Measurements from ENCODE around the gene CALCOCO1.
"Not testable (repeated sequence)": the region's sequence is repeated elsewhere in the genome, so short reads cannot be mapped to it uniquely, and the experiment has no call there.

CALCOCO1 gene

GRCh38 chr12:53733051-53733806 lies 6.0 kb upstream of the CALCOCO1 start:
- DNase-seq = no peak

- DNase-seq = no peak
Observed at GRCh38 chr12:53729644-53730043, 2.4 kb upstream of the CALCOCO1 start.

- DNase-seq = no peak
Observed at GRCh38 chr12:53728206-53728605, 954 bp upstream of the CALCOCO1 start.

- no peak for DNase-seq
Observed at GRCh38 chr12:53726946-53727309, 324 bp downstream of the CALCOCO1 start.

GRCh38 chr12:53726341-53726740 lies 911 bp downstream of the CALCOCO1 start:
- no peak for DNase-seq

- no peak for DNase-seq
Observed at GRCh38 chr12:53725824-53726223, 1.4 kb downstream of the CALCOCO1 start.

- DNase-seq = no peak
Observed at GRCh38 chr12:53722450-53723041, 4.7 kb downstream of the CALCOCO1 start.

GRCh38 chr12:53720946-53721345 lies 6.3 kb downstream of the CALCOCO1 start:
- DNase-seq = no peak

GRCh38 chr12:53719649-53720048 lies 7.6 kb downstream of the CALCOCO1 start:
- no peak for DNase-seq

- DNase-seq = not testable (repeated sequence)
Observed at GRCh38 chr12:53718567-53718966, 8.7 kb downstream of the CALCOCO1 start.

GRCh38 chr12:53717319-53717718 lies 9.9 kb downstream of the CALCOCO1 start:
- DNase-seq = no peak

- DNase-seq = no peak
Observed at GRCh38 chr12:53714004-53714403, 13.2 kb downstream of the CALCOCO1 start.

- no peak for DNase-seq
Observed at GRCh38 chr12:53713516-53713915, 13.7 kb downstream of the CALCOCO1 start.

GRCh38 chr12:53712059-53712643 lies 15.1 kb downstream of the CALCOCO1 start:
- DNase-seq = no peak

GRCh38 chr12:53710091-53710490 lies 17.2 kb downstream of the CALCOCO1 start:
- no peak for DNase-seq

GRCh38 chr12:53709671-53710070 lies 17.6 kb downstream of the CALCOCO1 start:
- DNase-seq = no peak

- no peak for DNase-seq
Observed at GRCh38 chr12:53706080-53706479, 21.2 kb downstream of the CALCOCO1 start.

- no peak for DNase-seq
Observed at GRCh38 chr12:53703756-53704155, 23.5 kb downstream of the CALCOCO1 start.

- no peak for DNase-seq
Observed at GRCh38 chr12:53701518-53702264, 25.6 kb downstream of the CALCOCO1 start.

GRCh38 chr12:53700567-53700966 lies 26.7 kb downstream of the CALCOCO1 start:
- no peak for DNase-seq

GRCh38 chr12:53699678-53700025 lies 27.6 kb downstream of the CALCOCO1 start:
- DNase-seq = no peak

- no peak for DNase-seq
Observed at GRCh38 chr12:53698948-53699677, 28.1 kb downstream of the CALCOCO1 start.

Measured in cortex of kidney (tissue), 1 donor.